Measurements from ENCODE around the gene SLC9C2.

GRCh38 chr1:173527151-173527826 lies 75.6 kb downstream of the SLC9C2 start:
- TF ChIP-seq CTCF (IDR thresholded peaks at IDR 0.05) = no peak
- no peak for TF ChIP-seq POLR2A (IDR thresholded peaks at IDR 0.05)
